Adipocyte (in vitro differentiated cells): ENCODE results near the gene TTC7B.

Experiments
- DNase-seq: peaks from one replicate; pipeline ENCODE4 v3.0.0-alpha.2; 2015; ENCODE audit warnings: low read depth
- H3K27me3 ChIP-seq: replicated peaks from 2 replicates; pipeline ENCODE4 v1.7.0; 2013; ENCODE audit warnings: mild to moderate bottlenecking, low read length, moderate library complexity; ENCODE audit not compliant: control insufficient read depth, insufficient read depth
- H3K36me3 ChIP-seq: 2 replicates; pipeline ENCODE4 v1.7.0; 2013; ENCODE audit warnings: low read length, mild to moderate bottlenecking, moderate library complexity; ENCODE audit not compliant: control insufficient read depth, insufficient read depth, severe bottlenecking
- H3K4me1 ChIP-seq: 2 replicates; pipeline ENCODE4 v1.7.0; 2013; ENCODE audit warnings: mild to moderate bottlenecking, low read length, moderate library complexity; ENCODE audit not compliant: control insufficient read depth, insufficient read depth
- H3K4me3 ChIP-seq: 2 replicates; pipeline ENCODE4 v1.7.0; 2013; ENCODE audit warnings: mild to moderate bottlenecking, low read length, moderate library complexity
- H3K9ac ChIP-seq: 2 replicates; pipeline ENCODE4 v1.7.0; 2013; ENCODE audit warnings: mild to moderate bottlenecking, low read length, moderate library complexity
- H3K9me3 ChIP-seq: 2 replicates; pipeline ENCODE4 v1.7.0; 2013; ENCODE audit warnings: mild to moderate bottlenecking, low read length, moderate library complexity; ENCODE audit not compliant: control insufficient read depth

Gene TTC7B

DNA sequence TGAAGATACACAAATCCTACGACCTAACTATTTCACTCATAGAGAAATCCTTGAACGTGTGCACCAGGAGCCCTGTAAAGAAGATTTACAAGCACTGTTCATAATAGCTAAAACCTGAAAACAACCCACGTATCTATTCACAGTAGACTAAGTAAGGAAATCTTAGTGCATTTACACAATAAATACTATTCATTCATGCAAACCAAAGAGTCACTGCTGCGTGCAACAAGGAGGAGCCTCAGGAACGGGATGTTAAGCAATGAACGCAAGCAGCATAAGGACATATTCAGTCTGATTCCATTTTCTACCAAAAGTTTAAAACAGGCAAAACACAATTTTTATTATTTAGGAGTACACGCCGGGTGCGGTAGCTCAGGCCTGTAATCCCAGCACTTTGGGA, 176.6 kb downstream of the TTC7B start:
- Histone ChIP-seq H3K4me1 (peaks cover 2% of the 10 kb centered on the region), H3K4me3 (no peak overlapping the region), H3K36me3 (peaks cover 19% of the 10 kb centered on the region), H3K27me3 (no peaks in the 10 kb centered on the region), H3K9ac (no peak overlapping the region), H3K9me3 (no peaks in the 10 kb centered on the region)
- no peak for DNase-seq

DNA sequence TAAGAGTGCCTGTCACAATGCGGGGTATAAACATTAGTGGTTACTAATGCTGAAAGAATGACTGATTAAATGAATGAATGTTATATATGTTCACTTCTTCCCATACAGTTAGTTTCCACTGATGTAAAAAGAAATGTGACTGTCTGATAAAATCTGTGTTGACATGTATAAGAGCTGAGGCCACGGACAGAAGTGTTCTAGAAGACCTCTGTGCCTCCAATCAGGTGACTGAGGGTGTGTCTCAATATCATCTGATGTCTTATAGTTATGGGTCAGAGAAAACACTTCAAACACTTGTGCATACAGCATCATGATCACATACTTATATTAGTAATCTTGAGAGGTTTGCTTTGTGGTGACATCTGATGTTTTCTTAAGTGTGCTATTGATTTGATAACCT, 183.4 kb downstream of the TTC7B start:
- no peak for DNase-seq
- H3K27me3 ChIP-seq: no peaks in the 10 kb centered on the region
- no peak overlapping the region for H3K9ac ChIP-seq
- H3K36me3 ChIP-seq: no peaks in the 10 kb centered on the region
- no peak overlapping the region for H3K4me3 ChIP-seq
- no peaks in the 10 kb centered on the region for H3K4me1 ChIP-seq
- no peaks in the 10 kb centered on the region for H3K9me3 ChIP-seq

DNA sequence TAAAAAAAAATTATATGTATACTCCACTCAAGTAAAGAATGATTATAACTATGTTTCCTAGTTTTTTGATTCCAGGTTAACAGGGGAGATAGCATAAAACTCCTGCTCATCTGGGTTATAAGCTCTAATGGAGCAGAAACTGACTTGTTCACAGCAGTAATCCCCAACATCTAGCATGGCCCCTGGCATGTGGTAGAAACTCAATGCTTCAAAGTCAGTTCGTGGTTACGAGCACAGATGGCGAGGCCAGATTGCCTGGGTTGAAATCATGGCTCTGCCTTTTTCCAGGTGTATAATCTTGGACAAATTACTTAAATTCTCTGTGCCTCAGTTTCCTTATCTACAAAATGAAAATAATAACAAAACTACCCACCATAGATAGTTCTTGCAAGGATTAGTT, 183.8 kb downstream of the TTC7B start:
- Histone ChIP-seq H3K4me1 (no peaks in the 10 kb centered on the region), H3K4me3 (no peak overlapping the region), H3K36me3 (no peaks in the 10 kb centered on the region), H3K27me3 (no peaks in the 10 kb centered on the region), H3K9me3 (no peaks in the 10 kb centered on the region), H3K9ac (no peak overlapping the region)
- no peak for DNase-seq

DNA sequence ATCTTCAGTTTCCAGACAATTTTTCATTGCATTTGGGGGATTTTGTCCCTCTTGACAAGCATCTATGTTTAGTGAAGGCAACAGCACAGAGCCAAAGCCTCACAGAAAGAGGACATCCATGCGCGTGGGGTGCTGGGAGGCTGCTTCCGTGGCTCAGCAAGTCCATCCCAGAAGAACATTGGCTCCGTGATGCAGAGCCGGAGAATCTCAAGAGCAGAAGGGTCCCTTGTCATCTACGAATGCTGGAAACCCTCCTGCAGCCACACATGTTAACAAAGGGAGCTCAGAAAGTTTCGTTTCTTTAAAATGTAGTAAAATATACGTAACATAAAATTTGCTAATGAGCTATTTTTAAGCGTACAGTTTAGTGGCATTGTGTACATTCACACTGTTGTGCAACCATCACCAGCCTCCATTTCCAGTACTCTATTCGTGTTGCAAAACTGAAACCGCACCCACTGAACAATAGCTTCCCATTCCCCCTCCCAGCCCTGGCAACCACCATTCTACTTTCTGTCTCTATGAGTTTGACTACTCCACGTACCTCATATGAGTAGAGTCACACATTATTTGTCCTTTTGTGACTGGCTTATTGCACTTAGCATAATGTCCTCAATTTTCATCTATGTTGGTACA, 185.9 kb downstream of the TTC7B start:
- no peak for DNase-seq
- no peaks in the 10 kb centered on the region for H3K36me3 ChIP-seq
- H3K9me3 ChIP-seq: no peaks in the 10 kb centered on the region
- H3K27me3 ChIP-seq: no peaks in the 10 kb centered on the region
- H3K9ac ChIP-seq: no peak overlapping the region
- no peak overlapping the region for H3K4me3 ChIP-seq
- no peaks in the 10 kb centered on the region for H3K4me1 ChIP-seq

DNA sequence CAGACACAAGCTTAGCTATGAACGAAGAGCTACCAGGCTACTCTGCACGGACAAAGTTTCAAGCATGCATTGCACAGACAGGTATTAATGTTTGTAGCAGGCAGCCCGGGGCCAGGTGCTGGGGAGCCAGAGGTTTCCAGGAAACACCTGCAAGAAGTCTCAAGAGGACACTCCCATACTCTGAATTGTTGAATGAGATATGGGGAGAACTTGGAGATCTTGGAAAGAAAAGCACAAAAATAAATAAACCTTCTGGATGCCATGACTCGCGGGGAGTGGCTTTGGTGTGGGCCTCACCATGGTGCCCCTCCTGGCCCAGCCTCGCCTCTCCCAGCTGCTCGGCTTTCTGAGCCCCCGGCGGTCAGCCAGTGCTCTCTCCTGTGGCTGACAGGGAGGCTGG, 186.8 kb downstream of the TTC7B start:
- no peaks in the 10 kb centered on the region for H3K27me3 ChIP-seq
- H3K9me3 ChIP-seq: no peaks in the 10 kb centered on the region
- DNase-seq: no peak
- no peak overlapping the region for H3K4me3 ChIP-seq
- no peaks in the 10 kb centered on the region for H3K36me3 ChIP-seq
- H3K9ac ChIP-seq: no peak overlapping the region
- H3K4me1 ChIP-seq: no peaks in the 10 kb centered on the region

DNA sequence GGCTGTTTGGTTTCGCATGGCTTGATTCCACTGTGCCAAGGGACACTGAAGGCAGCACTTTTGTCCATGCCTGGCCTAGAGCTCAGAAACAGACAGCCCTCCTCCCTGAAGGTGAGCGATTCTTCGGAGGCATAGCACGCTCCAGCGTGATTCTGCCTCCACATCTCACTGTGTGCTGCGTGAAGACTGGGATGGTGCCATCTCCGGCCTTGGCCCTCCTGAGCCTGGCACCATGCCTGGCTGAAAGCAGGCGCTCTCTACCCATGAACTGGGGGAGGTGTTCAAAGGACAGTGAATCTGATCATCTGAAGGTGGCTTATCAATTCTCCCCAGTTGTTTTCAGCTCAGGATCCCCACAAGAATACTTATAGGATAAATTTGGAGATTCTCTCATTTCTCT, 187.4 kb downstream of the TTC7B start:
- H3K9ac ChIP-seq: no peak overlapping the region
- no peak overlapping the region for H3K4me3 ChIP-seq
- DNase-seq: no peak
- no peaks in the 10 kb centered on the region for H3K4me1 ChIP-seq
- H3K9me3 ChIP-seq: no peaks in the 10 kb centered on the region
- no peaks in the 10 kb centered on the region for H3K27me3 ChIP-seq
- no peaks in the 10 kb centered on the region for H3K36me3 ChIP-seq

DNA sequence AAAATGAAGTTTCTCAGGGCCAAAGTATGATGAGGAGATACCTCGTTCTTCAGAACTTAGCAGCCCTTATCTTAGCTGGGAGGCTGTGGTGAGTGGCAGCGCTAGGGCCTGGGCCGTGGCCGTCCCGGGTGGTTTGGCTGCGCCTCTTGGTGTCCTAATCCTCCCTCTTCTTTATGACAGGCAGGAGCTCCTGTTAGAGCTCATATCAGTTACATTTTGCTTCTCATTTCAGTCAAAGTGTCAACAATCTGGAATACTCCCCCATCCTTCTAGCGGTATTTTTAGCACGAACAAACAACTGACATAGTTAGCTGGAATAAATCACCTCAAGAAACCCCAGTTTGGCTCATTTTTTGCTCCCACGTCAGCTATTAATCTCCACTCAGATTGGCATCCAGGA, 188.8 kb downstream of the TTC7B start:
- no peaks in the 10 kb centered on the region for H3K27me3 ChIP-seq
- no peaks in the 10 kb centered on the region for H3K4me1 ChIP-seq
- H3K9ac ChIP-seq: no peak overlapping the region
- H3K4me3 ChIP-seq: no peak overlapping the region
- no peak for DNase-seq
- H3K36me3 ChIP-seq: no peaks in the 10 kb centered on the region
- no peaks in the 10 kb centered on the region for H3K9me3 ChIP-seq

DNA sequence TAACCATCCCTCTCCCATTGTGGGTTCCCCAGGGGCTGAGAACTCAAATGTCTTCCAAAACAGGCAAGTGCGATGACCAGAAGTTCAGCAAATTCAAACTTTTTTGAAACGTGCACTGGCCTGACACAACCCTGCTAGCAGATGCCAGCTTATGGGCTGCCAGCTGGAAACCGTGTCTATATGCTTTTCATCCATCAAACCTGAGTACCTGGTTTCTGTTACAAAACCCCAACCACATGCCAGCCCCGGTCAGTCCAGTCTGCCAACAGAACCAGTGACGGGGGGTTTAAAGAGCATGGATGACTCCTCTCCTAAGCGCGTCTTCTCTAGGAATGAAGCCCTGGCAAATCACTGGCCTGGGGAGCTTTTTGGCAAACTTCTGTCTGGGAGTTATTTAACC, 189.7 kb downstream of the TTC7B start:
- Histone ChIP-seq H3K4me1 (no peaks in the 10 kb centered on the region), H3K9ac (no peak overlapping the region), H3K36me3 (no peaks in the 10 kb centered on the region), H3K27me3 (no peaks in the 10 kb centered on the region), H3K9me3 (no peaks in the 10 kb centered on the region), H3K4me3 (no peak overlapping the region)
- DNase-seq: no peak

DNA sequence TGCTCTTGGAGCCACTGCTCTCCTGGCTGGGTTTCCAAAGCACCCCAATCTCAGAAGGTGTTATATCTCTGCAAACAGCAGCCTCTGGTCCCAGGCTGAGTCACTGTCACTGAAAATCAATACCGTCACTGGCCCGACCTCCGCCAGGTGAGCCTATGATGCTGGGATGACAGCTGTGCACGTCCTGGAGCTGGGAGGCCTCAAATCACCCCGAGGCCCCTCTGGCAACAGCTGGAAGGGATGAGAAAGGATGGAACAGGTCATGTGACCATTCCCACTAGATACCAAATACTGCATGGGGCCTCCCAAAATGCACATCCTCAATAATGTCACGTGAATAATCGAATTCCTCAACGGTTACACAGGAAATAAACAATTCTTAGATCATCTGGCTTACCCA, 190.8 kb downstream of the TTC7B start:
- H3K9me3 ChIP-seq: no peaks in the 10 kb centered on the region
- no peaks in the 10 kb centered on the region for H3K4me1 ChIP-seq
- H3K36me3 ChIP-seq: no peaks in the 10 kb centered on the region
- no peaks in the 10 kb centered on the region for H3K27me3 ChIP-seq
- no peak overlapping the region for H3K4me3 ChIP-seq
- DNase-seq: no peak
- no peak overlapping the region for H3K9ac ChIP-seq

DNA sequence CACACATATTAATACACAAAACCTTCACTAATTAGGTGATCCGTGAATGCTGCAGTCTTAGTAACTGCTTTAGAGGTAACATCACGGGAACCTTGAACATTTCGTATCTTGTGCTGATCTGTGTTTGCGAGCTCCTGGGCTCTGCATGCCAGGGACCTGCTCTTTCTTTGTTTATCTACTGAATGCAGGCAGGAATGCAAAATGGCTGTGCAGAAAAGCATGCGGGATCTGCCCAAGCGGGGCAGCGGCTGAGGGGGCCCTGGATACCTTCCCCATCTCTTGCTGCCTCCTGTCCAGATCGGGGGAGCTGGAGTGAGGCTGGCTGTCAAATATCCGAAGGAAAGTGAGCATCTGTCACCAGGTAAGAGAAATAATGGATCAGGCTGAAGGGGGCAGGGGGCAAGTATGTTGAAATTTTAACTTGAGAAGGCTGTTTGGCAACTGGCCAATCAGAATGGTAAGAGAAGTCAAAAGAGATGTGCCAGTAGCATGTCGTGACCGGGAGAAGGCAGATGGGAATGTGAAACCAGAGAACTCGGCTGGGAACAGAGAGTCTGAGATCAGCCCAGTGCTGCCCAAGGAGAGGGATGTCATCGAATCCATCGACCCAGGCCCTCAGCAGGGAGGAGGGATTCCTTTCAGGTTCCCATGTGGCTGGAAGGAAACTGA, 191.4 kb downstream of the TTC7B start:
- H3K4me1 ChIP-seq: no peaks in the 10 kb centered on the region
- H3K27me3 ChIP-seq: no peaks in the 10 kb centered on the region
- H3K9ac ChIP-seq: no peak overlapping the region
- H3K4me3 ChIP-seq: no peak overlapping the region
- H3K9me3 ChIP-seq: no peaks in the 10 kb centered on the region
- H3K36me3 ChIP-seq: no peaks in the 10 kb centered on the region
- no peak for DNase-seq

DNA sequence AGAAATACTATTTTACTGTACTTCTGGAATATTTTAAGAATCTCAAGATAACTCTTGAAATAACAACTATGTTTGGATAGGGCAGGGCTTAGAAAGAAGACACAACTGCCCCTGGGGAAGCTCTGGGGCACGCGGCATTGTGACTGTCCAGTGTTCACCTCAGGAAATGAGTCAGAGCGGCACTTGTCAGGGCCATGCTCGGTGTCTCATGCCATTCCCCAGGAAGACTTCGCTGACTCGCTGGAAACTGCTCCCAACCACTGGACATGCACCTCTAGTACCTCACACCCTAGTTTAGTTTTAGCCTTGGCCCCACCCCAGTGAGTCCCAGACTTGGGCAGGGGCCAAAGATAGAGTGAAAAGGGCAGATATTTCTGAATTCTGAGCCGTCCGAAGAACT, 192.0 kb downstream of the TTC7B start:
- Histone ChIP-seq H3K36me3 (no peaks in the 10 kb centered on the region), H3K4me3 (no peak overlapping the region), H3K27me3 (no peaks in the 10 kb centered on the region), H3K4me1 (no peaks in the 10 kb centered on the region), H3K9ac (no peak overlapping the region), H3K9me3 (no peaks in the 10 kb centered on the region)
- no peak for DNase-seq

DNA sequence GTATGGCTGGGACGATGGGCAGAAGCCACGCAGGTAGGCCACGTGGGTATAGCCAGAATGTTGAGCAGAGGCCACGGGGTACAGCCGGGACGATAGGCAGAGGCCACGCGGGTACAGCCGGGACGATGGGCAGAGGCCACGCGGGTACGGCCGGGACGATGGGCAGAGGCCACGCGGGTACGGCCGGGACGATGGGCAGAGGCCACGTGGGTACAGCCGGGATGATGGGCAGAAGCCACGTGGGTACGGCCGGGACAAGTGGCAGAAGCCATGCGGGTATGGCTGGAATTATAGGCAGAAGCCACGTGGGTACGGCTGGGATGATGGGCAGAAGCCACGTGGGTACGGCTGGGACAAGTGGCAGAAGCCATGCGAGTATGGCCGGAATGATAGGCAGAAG, 195.0 kb downstream of the TTC7B start:
- Histone ChIP-seq H3K27me3 (no peaks in the 10 kb centered on the region), H3K4me1 (no peaks in the 10 kb centered on the region), H3K9ac (no peak overlapping the region), H3K9me3 (no peaks in the 10 kb centered on the region), H3K36me3 (no peaks in the 10 kb centered on the region), H3K4me3 (no peak overlapping the region)
- DNase-seq: no peak
